Large intestine (tissue), 3 donors: Measurements from ENCODE around the gene MEGF10. TPM values are rescaled to one million over a fixed set of nuclear protein-coding genes. Genes with fewer than 3 reads are reported as not detected.

ENCODE experiments used
- DNase-seq, 2 donors: peaks; one replicate each; pipeline versions ENCODE4 v3.0.0 to v3.0.0-alpha.2; 2013
- H3K27ac ChIP-seq: one replicate; pipeline ENCODE4 v1.5.1; 2013; ENCODE audit warnings: low read length
- H3K27me3 ChIP-seq: 2 replicates; pipeline ENCODE4 v1.6.1; 2013; ENCODE audit warnings: low read length; ENCODE audit not compliant: control insufficient read depth, insufficient read depth
- H3K36me3 ChIP-seq: 2 replicates; pipeline ENCODE4 v1.6.1; 2013; ENCODE audit warnings: low read length; ENCODE audit not compliant: control insufficient read depth, insufficient read depth
- H3K4me1 ChIP-seq: one replicate; pipeline ENCODE4 v1.6.1; 2013; ENCODE audit warnings: low read length; ENCODE audit not compliant: control insufficient read depth, insufficient read depth
- H3K4me3 ChIP-seq: one replicate; pipeline ENCODE4 v1.5.1; 2013; ENCODE audit warnings: low read length
- H3K9me3 ChIP-seq: one replicate; pipeline ENCODE4 v1.6.1; 2013; ENCODE audit warnings: mild to moderate bottlenecking, low read depth, low read length, moderate library complexity; ENCODE audit not compliant: control insufficient read depth
- WGBS: methylation state at CpG from one replicate; pipeline ENCODE4 v1.1.5; 2013; ENCODE audit warnings: low lambda C conversion rate; ENCODE audit not compliant: insufficient coverage; 5-methylcytosine and 5-hydroxymethylcytosine counted together
- polyA plus RNA-seq: library from polyadenylated mRNA; unstranded; fragments of 120-200 nt; gene quantifications from one replicate; pipeline ENCODE4 v1.2.1, GENCODE V29; 2013

Gene MEGF10
- polyA plus RNA-seq, 1 donor: 1.3 TPM

GRCh38 chr5:127446626-127447025 is 156.0 kb downstream of the MEGF10 start:
- Histone ChIP-seq H3K27me3 (no peaks in the 10 kb centered on the region), H3K4me3 (no peak overlapping the region), H3K27ac (no peak overlapping the region), H3K9me3 (no peaks in the 10 kb centered on the region), H3K4me1 (no peaks in the 10 kb centered on the region), H3K36me3 (no peaks in the 10 kb centered on the region)
- peak in 1 of 2 donors; percentile 37 for DNase-seq
- WGBS: no CpG with 5 or more reads among the region's 2 CpGs

- WGBS: no CpG with 5 or more reads among the region's 7 CpGs
- no peaks in the 10 kb centered on the region for H3K27me3 ChIP-seq
- no peak overlapping the region for H3K4me3 ChIP-seq
- H3K9me3 ChIP-seq: no peaks in the 10 kb centered on the region
- H3K4me1 ChIP-seq: no peaks in the 10 kb centered on the region
- no peak overlapping the region for H3K27ac ChIP-seq
- no peaks in the 10 kb centered on the region for H3K36me3 ChIP-seq
- no peak for DNase-seq
These were observed 157.2 kb downstream of the MEGF10 start for GRCh38 chr5:127447827-127448226.

GRCh38 chr5:127450046-127450445 is 159.4 kb downstream of the MEGF10 start:
- WGBS: no CpG with 5 or more reads among the region's 3 CpGs
- H3K27me3 ChIP-seq: no peaks in the 10 kb centered on the region
- H3K27ac ChIP-seq: no peak overlapping the region
- H3K4me1 ChIP-seq: no peaks in the 10 kb centered on the region
- H3K4me3 ChIP-seq: no peak overlapping the region
- DNase-seq: no peak
- no peaks in the 10 kb centered on the region for H3K9me3 ChIP-seq
- no peaks in the 10 kb centered on the region for H3K36me3 ChIP-seq

GRCh38 chr5:127451096-127451495 is 160.5 kb downstream of the MEGF10 start:
- Histone ChIP-seq H3K9me3 (no peaks in the 10 kb centered on the region), H3K27me3 (no peaks in the 10 kb centered on the region), H3K4me3 (no peak overlapping the region), H3K4me1 (no peaks in the 10 kb centered on the region), H3K27ac (no peak overlapping the region), H3K36me3 (no peaks in the 10 kb centered on the region)
- no peak for DNase-seq
- WGBS: 92% methylated on average over 4 of the region's 4 CpGs

- Histone ChIP-seq H3K9me3 (no peaks in the 10 kb centered on the region), H3K4me3 (no peak overlapping the region), H3K27ac (no peak overlapping the region), H3K36me3 (no peaks in the 10 kb centered on the region), H3K4me1 (no peaks in the 10 kb centered on the region), H3K27me3 (no peaks in the 10 kb centered on the region)
- peak; percentile 29 to 72 for DNase-seq
- 20% methylated on average over 1 of the region's 4 CpGs for WGBS
These were observed 162.0 kb downstream of the MEGF10 start for GRCh38 chr5:127452626-127453025.

GRCh38 chr5:127471211-127471610 is 180.6 kb downstream of the MEGF10 start:
- no peaks in the 10 kb centered on the region for H3K36me3 ChIP-seq
- no peak for DNase-seq
- no peak overlapping the region for H3K27ac ChIP-seq

GRCh38 chr5:127472700-127473099 is 182.1 kb downstream of the MEGF10 start:
- 100% methylated on average over 1 of the region's 3 CpGs for WGBS
- no peak for DNase-seq
- no peaks in the 10 kb centered on the region for H3K4me1 ChIP-seq
- H3K4me3 ChIP-seq: no peak overlapping the region
- H3K27me3 ChIP-seq: no peaks in the 10 kb centered on the region
- no peak overlapping the region for H3K27ac ChIP-seq
- H3K9me3 ChIP-seq: no peaks in the 10 kb centered on the region
- no peaks in the 10 kb centered on the region for H3K36me3 ChIP-seq

More at GRCh38 chr5:127471211-127471610, 180.6 kb downstream of the MEGF10 start:
- Histone ChIP-seq H3K9me3 (no peaks in the 10 kb centered on the region), H3K27me3 (no peaks in the 10 kb centered on the region), H3K4me3 (no peak overlapping the region), H3K4me1 (no peaks in the 10 kb centered on the region)
- WGBS: 100% methylated on average over 1 of the region's 2 CpGs

GRCh38 chr5:127486471-127486870 is 195.9 kb downstream of the MEGF10 start:
- no peak overlapping the region for H3K4me3 ChIP-seq
- no CpG with 5 or more reads among the region's 4 CpGs for WGBS
- peaks cover 3% of the 10 kb centered on the region for H3K4me1 ChIP-seq
- no peak overlapping the region for H3K27ac ChIP-seq
- no peak for DNase-seq
- H3K9me3 ChIP-seq: peaks cover 3% of the 10 kb centered on the region
- no peaks in the 10 kb centered on the region for H3K36me3 ChIP-seq
- no peaks in the 10 kb centered on the region for H3K27me3 ChIP-seq

- H3K9me3 ChIP-seq: peaks cover 3% of the 10 kb centered on the region
- WGBS: 100% methylated on average over 1 of the region's 3 CpGs
- no peaks in the 10 kb centered on the region for H3K36me3 ChIP-seq
- H3K27ac ChIP-seq: no peak overlapping the region
- peaks cover 6% of the 10 kb centered on the region for H3K4me1 ChIP-seq
- no peak overlapping the region for H3K4me3 ChIP-seq
- peak in 1 of 2 donors; percentile 59 for DNase-seq
- H3K27me3 ChIP-seq: no peaks in the 10 kb centered on the region
These were observed 202.5 kb downstream of the MEGF10 start for GRCh38 chr5:127492854-127493738.

GRCh38 chr5:127498548-127498947 is 208.0 kb downstream of the MEGF10 start:
- no peak for DNase-seq
- no peaks in the 10 kb centered on the region for H3K4me1 ChIP-seq
- no peak overlapping the region for H3K4me3 ChIP-seq
- H3K36me3 ChIP-seq: no peaks in the 10 kb centered on the region
- WGBS: no CpG with 5 or more reads among the region's 1 CpG
- no peak overlapping the region for H3K27ac ChIP-seq
- no peaks in the 10 kb centered on the region for H3K9me3 ChIP-seq
- H3K27me3 ChIP-seq: no peaks in the 10 kb centered on the region

- H3K9me3 ChIP-seq: no peaks in the 10 kb centered on the region
- H3K4me3 ChIP-seq: no peak overlapping the region
- H3K36me3 ChIP-seq: no peaks in the 10 kb centered on the region
- H3K4me1 ChIP-seq: no peaks in the 10 kb centered on the region
- no peaks in the 10 kb centered on the region for H3K27me3 ChIP-seq
- no peak for DNase-seq
- WGBS: no CpG with 5 or more reads among the region's 2 CpGs
- no peak overlapping the region for H3K27ac ChIP-seq
These were observed 215.3 kb downstream of the MEGF10 start for GRCh38 chr5:127505905-127506304.
